ENCODE data around the gene ELP4. TPM values are rescaled to one million over a fixed set of nuclear protein-coding genes. Genes with fewer than 3 reads are reported as not detected.
A peak's percentile ranks its signal among the peaks of the same experiment; 100 is the strongest.

ELP4 gene
- total and polyA plus RNA-seq, 2 donors from 2014 or later: 20.3 to 26.2 TPM

DNA sequence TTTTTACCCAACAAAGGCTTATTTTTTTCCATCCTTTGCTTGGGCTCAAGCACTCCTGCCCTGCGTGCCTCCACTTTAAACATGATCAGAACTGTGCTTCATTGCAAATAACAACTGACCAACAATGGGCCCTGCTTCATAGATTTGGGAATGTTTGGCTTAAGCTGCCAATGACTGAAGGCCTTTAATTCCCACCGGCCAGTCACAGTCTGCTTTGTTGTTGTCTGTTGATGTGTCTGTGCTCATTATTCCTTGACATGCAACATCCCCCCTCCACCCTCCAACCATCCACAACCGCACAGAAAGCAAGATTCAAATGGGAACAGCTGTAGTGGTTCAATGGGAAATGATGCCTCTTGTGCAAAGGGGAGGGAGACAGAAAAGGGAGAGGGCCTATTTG is 278.5 kb downstream of the ELP4 start:
- intact Hi-C loops (cut with DNase I): no loop called here
- Histone ChIP-seq H3K9me3 (ENCODE audit: control insufficient read depth in 2 of 3, insufficient read depth in 1 of 3, low read length in 3 of 3) (no peaks in the 10 kb centered on the region), H3K4me1 (ENCODE audit: control insufficient read depth in 2 of 3, insufficient read depth in 2 of 3, low read depth in 1 of 3, low read length in 3 of 3) (no peaks in the 10 kb centered on the region), H3K4me3 (ENCODE audit: low read length in 3 of 3) (no peak overlapping the region), H3K36me3 (ENCODE audit: control insufficient read depth in 2 of 3, insufficient read depth in 3 of 3, low read length in 3 of 3) (no peaks in the 10 kb centered on the region), H3K27me3 (ENCODE audit: control insufficient read depth, insufficient read depth, low read length) (no peaks in the 10 kb centered on the region), H3K9ac (ENCODE audit: low read length in 3 of 3) (no peak overlapping the region), H3K27ac (ENCODE audit: low read depth in 2 of 2, low read length in 2 of 2) (no peak overlapping the region)
- DNase-seq (peak in 1 of 5 donors; percentile 35), FAIRE-seq (no peak)
- TF ChIP-seq, protein P1, sequence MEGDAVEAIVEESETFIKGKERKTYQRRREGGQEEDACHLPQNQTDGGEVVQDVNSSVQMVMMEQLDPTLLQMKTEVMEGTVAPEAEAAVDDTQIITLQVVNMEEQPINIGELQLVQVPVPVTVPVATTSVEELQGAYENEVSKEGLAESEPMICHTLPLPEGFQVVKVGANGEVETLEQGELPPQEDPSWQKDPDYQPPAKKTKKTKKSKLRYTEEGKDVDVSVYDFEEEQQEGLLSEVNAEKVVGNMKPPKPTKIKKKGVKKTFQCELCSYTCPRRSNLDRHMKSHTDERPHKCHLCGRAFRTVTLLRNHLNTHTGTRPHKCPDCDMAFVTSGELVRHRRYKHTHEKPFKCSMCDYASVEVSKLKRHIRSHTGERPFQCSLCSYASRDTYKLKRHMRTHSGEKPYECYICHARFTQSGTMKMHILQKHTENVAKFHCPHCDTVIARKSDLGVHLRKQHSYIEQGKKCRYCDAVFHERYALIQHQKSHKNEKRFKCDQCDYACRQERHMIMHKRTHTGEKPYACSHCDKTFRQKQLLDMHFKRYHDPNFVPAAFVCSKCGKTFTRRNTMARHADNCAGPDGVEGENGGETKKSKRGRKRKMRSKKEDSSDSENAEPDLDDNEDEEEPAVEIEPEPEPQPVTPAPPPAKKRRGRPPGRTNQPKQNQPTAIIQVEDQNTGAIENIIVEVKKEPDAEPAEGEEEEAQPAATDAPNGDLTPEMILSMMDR (IDR thresholded peaks at IDR 0.05; ENCODE audit: borderline replicate concordance, extremely low read depth, insufficient read depth): no peak

DNA sequence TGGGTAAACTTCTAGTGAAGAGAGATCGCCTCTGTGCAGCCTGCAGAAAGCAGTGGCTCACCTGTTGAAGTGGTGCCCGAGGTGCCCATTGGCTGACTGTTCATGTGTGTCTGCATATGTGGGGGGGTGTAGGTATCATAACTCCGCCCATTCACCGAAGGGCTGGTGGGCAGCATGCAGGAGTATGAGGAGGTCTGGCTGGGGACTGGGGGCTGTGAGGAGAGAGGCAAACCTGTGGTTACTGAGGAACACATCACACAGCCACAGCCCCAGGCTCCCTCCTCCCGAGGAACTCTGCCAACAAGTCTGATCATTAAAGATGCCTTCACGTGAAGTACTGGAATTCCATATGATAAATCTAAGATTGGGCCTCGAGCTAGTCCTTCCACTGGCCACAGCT is 281.1 kb downstream of the ELP4 start:
- no peak for DNase-seq
- Histone ChIP-seq H3K27me3 (ENCODE audit: control insufficient read depth, insufficient read depth, low read length) (peaks cover 5% of the 10 kb centered on the region), H3K4me3 (ENCODE audit: low read length in 3 of 3) (no peak overlapping the region), H3K27ac (ENCODE audit: low read depth in 2 of 2, low read length in 2 of 2) (no peak overlapping the region), H3K9me3 (ENCODE audit: control insufficient read depth in 2 of 3, insufficient read depth in 1 of 3, low read length in 3 of 3) (no peaks in the 10 kb centered on the region), H3K36me3 (ENCODE audit: control insufficient read depth in 2 of 3, insufficient read depth in 3 of 3, low read length in 3 of 3) (no peaks in the 10 kb centered on the region), H3K9ac (ENCODE audit: low read length in 3 of 3) (no peak overlapping the region), H3K4me1 (ENCODE audit: control insufficient read depth in 2 of 3, insufficient read depth in 2 of 3, low read depth in 1 of 3, low read length in 3 of 3) (no peaks in the 10 kb centered on the region)
- intact Hi-C loops (cut with DNase I): no loop called here
- FAIRE-seq: no peak
- TF ChIP-seq, protein P1 (IDR thresholded peaks at IDR 0.05; ENCODE audit: borderline replicate concordance, extremely low read depth, insufficient read depth): no peak

DNA sequence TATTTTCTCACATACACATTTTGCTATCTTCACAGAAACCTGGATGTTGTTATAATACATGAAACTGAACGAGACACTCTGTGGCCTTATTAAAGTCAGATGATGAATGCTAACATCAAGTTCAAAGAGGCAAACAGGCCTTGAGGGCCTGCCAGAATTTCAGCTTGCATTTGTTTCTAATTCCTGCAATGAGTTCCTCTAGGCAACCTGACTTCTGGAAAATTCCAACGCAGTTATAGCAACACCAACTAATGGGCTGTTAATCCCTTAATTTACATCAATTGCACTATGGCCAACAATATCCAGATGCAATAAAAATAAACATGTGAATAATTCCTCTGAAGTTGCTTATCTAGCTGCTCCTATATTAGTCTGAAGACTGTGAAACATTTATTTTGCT is 282.5 kb downstream of the ELP4 start:
- intact Hi-C loops (cut with DNase I): no loop called here
- TF ChIP-seq, protein P1 (IDR thresholded peaks at IDR 0.05; ENCODE audit: borderline replicate concordance, extremely low read depth, insufficient read depth): no peak
- FAIRE-seq: no peak
- Histone ChIP-seq H3K9ac (ENCODE audit: low read length in 3 of 3) (no peak overlapping the region), H3K4me1 (ENCODE audit: control insufficient read depth in 2 of 3, insufficient read depth in 2 of 3, low read depth in 1 of 3, low read length in 3 of 3) (no peaks in the 10 kb centered on the region), H3K36me3 (ENCODE audit: control insufficient read depth in 2 of 3, insufficient read depth in 3 of 3, low read length in 3 of 3) (no peaks in the 10 kb centered on the region), H3K4me3 (ENCODE audit: low read length in 3 of 3) (no peak overlapping the region), H3K9me3 (ENCODE audit: control insufficient read depth in 2 of 3, insufficient read depth in 1 of 3, low read length in 3 of 3) (no peaks in the 10 kb centered on the region), H3K27me3 (ENCODE audit: control insufficient read depth, insufficient read depth, low read length) (peaks cover 11% of the 10 kb centered on the region), H3K27ac (ENCODE audit: low read depth in 2 of 2, low read length in 2 of 2) (no peak overlapping the region)
- DNase-seq: no peak

DNA sequence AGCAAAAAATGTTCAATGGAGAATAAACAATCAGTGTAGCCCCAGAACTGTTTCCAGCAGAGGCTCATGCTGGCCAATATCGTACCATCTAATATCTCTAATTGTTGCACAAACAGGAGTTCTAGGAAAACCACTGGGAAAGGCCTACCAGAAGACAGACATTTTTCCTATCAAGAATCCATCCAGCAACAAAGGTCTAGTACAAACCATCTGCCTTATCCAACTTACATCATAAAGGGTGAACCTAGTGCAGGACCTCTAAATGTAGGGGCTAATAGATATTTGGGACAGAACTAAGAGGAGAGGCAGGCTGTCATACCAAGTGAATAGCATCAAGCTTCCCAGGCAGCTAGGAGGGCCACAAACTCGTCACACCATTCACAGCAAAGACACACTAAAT is 282.9 kb downstream of the ELP4 start:
- Histone ChIP-seq H3K9me3 (ENCODE audit: control insufficient read depth in 2 of 3, insufficient read depth in 1 of 3, low read length in 3 of 3) (no peaks in the 10 kb centered on the region), H3K4me1 (ENCODE audit: control insufficient read depth in 2 of 3, insufficient read depth in 2 of 3, low read depth in 1 of 3, low read length in 3 of 3) (no peaks in the 10 kb centered on the region), H3K27ac (ENCODE audit: low read depth in 2 of 2, low read length in 2 of 2) (no peak overlapping the region), H3K27me3 (ENCODE audit: control insufficient read depth, insufficient read depth, low read length) (peaks cover 15% of the 10 kb centered on the region), H3K9ac (ENCODE audit: low read length in 3 of 3) (no peak overlapping the region), H3K4me3 (ENCODE audit: low read length in 3 of 3) (no peak overlapping the region), H3K36me3 (ENCODE audit: control insufficient read depth in 2 of 3, insufficient read depth in 3 of 3, low read length in 3 of 3) (no peaks in the 10 kb centered on the region)
- intact Hi-C loops (cut with DNase I): no loop called here
- no peak for FAIRE-seq
- no peak for DNase-seq
- TF ChIP-seq, protein P1 (IDR thresholded peaks at IDR 0.05; ENCODE audit: borderline replicate concordance, extremely low read depth, insufficient read depth): no peak

All from kidney (tissue), 14 donors.